NCI-H526 (cell line): Measurements from ENCODE around the gene CCDC24.
A peak's percentile ranks its signal among the peaks of the same experiment; 100 is the strongest.

Experiments used
- DNase-seq, 2 experiments: peaks; one replicate each; lab custom pipeline; 2025; lab: John Stamatoyannopoulos, UW

Gene CCDC24

DNA sequence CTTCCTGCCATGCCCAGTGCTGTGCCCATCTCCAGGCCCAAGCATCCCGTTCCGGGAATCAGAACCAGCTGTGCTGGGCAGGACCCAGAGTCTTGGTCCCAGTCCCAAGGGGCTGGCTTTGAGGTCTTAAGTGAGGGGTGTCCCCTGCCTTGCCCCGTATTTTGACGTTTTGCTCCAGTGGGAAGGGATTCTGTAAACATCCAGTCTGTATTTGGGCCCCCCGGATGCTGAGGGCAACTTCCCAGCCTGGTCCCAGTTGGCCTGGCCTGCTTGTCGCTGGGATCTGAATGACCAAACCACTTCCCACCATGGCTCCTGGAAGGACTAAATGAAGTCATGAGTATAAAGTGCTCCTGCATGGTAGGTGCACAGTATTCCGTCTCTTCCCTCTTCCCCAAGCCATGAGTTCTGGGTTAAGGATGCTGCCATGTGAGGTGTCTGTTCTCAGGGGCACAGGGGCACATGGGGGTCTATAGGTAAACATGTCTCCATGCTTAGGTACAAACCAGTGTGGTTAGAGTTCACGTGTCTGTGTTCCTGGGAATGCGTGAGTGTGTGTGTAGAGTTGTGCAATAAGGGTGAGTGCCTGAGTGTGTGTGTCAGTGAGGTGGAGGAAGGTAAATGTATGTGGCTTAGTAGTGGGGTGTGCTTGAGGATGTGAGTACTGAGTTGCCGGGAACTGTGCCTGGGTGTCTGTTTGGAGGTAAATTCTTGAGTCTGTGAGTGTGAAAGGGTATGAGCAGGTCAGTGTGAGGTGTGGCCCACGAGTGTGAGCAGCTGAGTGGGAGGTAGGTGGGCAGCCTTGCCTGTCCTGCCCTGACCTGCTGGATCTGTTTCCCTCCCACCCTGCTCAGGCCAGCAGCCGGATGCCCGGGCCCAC lies 10.9 kb upstream of the CCDC24 start:
- DNase-seq, result peak in 1 of 2 experiments; percentile 49

- peak in 1 of 2 experiments; percentile 73 for DNase-seq
Measured at GRCh38 chr1:43981135-43981491, 10.3 kb upstream of the CCDC24 start.

DNA sequence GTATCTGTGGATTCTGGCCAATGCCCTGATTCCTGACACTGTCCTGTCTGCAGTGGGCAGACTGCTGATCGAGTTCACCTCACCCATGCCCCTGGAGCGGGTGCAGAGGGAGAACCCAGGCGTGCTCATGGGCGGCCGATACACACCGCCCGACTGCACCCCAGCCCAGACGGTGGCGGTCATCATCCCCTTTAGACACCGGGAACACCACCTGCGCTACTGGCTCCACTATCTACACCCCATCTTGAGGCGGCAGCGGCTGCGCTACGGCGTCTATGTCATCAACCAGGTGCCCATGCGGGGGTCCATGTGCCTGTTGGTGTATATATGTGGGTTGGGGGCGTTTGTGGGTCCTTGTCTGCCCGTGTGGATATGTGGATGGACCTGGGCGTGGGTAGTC lies 9.8 kb upstream of the CCDC24 start:
- DNase-seq, result no peak

DNA sequence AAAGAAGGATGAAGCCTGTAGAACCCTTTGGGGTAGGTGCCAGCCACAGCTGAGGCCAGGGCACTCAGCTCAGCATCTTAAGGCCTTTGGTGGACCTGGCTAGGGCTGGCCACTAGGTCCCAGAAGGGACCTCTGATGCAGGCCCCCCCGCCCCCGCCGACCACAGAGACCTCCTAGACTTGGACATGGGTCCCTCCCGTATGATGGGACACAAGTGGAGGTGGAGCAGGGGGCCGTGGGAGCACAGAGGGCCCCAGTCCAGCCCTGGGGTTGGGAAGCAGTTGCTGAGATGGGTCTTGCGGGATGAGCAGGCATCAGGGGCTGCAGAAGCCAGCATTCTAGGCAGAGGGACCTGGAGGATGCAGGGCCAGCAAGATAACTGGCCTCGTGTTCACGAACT lies 9.2 kb upstream of the CCDC24 start:
- DNase-seq, result no peak

GRCh38 chr1:43982808-43983207 lies 8.6 kb upstream of the CCDC24 start:
- no peak for DNase-seq

- DNase-seq, result no peak
Measured at GRCh38 chr1:43983253-43983899, 8.0 kb upstream of the CCDC24 start.

DNA sequence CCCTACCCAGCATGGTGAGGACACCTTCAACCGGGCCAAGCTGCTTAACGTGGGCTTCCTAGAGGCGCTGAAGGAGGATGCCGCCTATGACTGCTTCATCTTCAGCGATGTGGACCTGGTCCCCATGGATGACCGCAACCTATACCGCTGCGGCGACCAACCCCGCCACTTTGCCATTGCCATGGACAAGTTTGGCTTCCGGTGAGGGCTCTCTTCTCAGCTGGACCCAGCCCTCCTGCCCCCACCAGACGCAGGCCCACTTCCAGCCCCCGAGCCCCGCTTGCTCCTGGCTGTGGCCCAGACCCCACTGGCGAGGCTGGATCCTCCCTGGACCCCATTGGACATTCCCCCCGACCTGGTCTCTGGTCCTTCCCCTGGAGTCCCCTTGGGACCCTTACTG lies 6.5 kb upstream of the CCDC24 start:
- no peak for DNase-seq

GRCh38 chr1:43985984-43986595 lies 5.3 kb upstream of the CCDC24 start:
- no peak for DNase-seq

- no peak for DNase-seq
Measured at GRCh38 chr1:43986712-43987111, 4.7 kb upstream of the CCDC24 start.

GRCh38 chr1:43987159-43987902 lies 4.1 kb upstream of the CCDC24 start:
- no peak for DNase-seq

GRCh38 chr1:43990271-43991199 lies 864 bp upstream of the CCDC24 start:
- DNase-seq, result peak in 1 of 2 experiments; percentile 60

GRCh38 chr1:43991200-43991475 lies 261 bp upstream of the CCDC24 start:
- DNase-seq, result no peak

DNA sequence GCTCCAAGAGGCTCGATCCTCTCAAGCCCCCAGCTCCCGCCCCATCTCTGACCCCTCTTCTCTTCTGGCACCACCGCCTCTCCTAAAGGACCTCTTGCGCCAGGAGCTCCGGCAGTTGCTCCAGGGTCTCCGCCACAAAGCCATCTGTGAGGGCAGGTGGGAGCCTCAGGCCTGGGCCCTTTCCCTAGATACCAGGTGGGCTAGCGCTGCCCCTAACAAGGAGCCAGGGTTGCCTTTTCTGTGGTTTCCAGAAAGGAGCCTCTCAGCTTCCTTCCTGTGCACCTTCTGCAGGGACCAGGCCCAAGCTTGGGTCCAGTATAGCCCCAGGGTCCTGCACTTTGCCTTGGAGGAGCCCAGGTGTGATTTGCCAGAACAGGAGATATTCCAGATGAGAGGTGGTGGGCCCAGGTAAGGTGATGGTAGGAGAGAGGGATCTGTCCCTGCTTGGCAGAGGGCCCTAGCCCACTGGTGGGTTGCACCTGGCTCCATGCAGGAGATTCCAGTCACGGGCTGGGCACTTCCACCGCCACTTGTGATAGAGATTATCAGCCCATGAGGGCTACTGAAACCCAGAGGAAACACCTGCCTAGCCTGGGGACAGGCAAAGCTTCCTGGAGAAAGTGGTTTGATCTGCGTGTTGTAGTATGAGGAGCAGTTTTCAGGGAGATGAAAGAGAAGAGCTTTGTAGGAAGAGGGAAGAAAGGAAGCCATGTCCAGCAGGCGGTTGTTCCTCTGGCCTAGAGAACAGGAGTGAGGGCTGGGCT lies 1.0 kb downstream of the CCDC24 start:
- peak in 1 of 2 experiments; percentile 33 for DNase-seq

DNA sequence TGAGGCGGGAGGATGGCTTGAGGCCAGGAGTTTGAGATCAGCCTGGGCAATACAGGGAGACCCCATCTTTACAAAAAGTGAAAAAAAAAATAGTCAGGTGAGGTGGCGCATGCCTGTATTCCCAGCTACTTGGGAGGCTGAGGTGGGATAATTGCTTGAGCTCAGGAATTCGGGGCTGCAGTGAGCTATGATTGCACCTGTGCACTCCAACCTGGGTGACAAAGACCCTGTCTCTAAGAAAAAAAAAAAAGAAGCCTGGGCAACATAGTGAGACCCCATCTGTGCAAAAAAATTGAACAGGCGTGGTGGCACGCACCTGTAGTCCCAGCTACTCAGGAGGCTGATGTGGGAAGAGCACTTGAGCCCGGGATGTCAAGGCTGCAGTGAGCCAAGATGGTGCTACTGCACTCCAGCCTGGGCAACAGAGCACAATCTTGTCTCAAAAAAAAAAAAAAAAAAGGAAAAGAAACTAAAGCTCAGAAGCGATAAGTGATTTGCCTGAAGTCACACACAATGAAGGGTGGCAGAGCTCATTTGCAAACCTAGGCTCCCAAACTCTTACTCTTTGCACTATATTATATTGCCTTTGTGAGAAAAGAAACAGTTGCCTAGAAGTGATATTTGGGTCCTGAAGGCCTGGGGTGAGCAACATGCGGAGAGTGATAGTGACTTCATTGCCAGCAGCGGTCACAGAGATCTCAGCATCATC lies 2.0 kb downstream of the CCDC24 start:
- no peak for DNase-seq

GRCh38 chr1:43994071-43994470 lies 2.7 kb downstream of the CCDC24 start:
- DNase-seq, result no peak

DNA sequence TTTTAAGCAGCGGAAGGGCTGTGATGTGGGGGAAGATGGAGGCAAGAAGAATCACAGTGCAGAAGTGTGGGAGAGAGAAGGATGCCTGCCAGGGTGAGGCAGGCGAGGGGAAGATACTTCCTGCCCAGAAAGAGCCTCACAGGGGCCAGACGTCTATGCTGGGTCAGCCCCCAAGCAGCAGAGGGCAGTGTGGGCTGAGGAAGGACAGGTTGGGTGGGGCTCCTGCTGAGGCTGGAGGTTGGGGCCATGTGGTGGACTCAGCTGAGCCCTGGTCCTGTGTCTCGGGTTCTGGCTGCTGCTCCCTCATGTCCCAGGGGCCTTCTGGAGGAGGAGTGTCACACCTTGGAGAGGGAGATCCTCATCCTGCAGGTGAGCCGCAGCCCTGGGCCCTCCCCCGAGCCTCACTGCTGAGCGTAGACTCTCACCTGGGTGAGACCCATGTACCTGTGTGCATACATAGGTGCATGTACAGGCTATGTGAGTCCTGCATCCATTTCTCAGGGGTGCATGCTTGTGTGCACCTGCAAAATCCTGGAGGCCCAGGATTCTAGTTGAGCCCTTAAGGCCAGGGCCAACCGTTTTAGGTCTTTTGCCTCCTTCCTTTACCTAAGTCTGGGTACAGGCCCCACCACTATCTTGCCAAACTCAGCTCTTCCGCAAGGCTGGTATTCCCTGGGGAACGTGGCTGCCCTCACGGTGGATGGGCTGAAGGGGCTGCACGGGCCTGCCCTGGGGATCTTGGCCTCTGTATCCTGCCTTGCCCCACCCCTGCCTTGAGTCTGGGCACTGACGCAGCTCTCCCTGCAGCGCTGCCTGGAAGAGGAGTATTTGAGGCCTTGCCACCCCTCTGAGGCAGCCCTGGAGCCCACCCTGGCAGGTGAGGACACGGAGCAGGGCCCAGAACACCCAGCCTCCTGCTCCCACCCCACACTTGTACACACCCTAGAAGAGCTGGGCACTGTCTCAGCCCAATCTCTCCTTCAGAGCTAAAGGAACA lies 3.7 kb downstream of the CCDC24 start:
- peak in 1 of 2 experiments; percentile 78 for DNase-seq

DNA sequence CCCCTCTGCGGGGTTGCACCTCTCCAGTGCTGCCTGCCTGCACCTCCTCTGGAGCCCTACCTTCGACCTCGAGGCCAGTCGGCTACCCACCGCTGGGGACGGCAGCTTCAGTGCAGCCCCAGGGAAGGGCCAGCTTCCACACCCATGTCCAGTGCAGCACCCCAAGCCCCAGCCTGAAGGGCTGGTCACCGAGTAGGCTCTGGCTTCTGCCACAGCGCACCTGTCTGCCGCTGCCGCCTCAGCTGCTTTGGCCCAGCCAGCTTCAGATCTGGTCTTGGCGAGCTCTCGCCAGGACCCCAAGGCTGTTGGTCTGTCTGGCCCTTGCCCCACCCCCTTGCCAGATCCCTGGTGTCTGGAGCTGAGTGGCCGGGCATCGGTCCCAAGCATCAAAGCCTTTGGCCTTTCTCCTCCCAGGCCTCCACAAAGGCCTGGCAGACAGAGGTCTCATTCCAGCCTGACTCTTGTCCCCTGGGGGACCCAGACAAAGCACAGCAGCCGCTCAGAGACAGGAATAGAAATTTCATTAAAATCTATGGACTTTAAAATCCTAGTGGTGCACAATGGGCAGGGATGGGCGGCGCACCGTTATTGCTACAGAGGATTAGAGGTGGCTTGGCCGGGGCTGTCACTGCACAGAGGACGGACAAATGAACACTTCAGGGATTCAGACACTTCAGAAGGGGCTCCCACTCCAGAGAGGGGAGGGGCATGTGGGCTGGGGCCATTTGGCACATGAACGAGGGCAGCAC lies 4.8 kb downstream of the CCDC24 start:
- DNase-seq, result no peak

GRCh38 chr1:43996733-43997115 lies 5.3 kb downstream of the CCDC24 start:
- no peak for DNase-seq
